Astrocyte of the hippocampus (primary cell): Measurements from ENCODE around the gene RCC2.
"Not testable (repeated sequence)": the region's sequence is repeated elsewhere in the genome, so short reads cannot be mapped to it uniquely, and the experiment has no call there.

ENCODE experiments used
- DNase-seq: peaks from one replicate; pipeline ENCODE4 v3.0.0; 2011; ENCODE audit warnings: low read depth, low spot score

Gene RCC2

DNA sequence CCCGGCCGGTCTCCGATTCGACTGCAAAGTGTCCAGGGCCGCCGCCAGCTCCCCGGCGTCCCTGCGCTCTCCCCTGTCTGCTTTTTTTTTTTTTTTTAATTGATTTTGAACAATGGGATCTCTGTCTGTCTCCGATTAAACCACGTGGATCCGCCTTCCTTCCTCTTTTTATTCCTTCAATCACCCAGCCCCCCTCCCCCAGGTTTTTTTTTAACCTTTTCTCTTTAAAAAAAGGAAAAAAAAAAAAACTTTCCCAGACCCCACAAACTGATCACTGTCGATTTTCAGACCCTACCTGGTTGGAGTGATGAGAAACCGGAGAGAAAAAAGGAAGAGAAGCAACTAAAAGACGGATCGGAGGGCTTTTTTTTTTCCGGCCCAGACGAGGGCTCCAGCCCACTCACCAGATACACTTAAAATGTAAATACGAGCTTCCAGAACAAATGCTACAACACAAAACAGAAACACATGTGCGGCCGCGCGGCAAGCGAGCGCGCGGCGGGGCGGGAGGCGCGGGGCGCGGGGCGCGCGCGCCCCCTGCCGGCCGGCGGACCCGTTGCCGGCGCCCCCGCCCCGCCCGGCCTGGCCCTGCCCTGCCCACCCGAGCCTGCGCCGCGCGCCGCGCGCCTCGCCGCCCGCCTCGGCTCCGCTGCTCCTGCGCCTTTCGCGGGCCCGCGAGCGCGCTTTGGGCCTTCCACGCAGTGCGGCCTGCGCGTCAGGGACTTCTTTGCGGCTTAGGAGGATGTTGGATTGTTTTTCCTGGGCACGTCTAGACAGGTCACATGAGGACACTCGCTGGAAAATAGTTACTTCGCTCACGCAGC is at the start of gene RCC2:
TSS of gene RCC2 (minus strand) at position 428 of the 824 bp plus-strand sequence. CDS start 1,163 bp downstream, outside the sequence.
- DNase-seq: peak; percentile 87

DNA sequence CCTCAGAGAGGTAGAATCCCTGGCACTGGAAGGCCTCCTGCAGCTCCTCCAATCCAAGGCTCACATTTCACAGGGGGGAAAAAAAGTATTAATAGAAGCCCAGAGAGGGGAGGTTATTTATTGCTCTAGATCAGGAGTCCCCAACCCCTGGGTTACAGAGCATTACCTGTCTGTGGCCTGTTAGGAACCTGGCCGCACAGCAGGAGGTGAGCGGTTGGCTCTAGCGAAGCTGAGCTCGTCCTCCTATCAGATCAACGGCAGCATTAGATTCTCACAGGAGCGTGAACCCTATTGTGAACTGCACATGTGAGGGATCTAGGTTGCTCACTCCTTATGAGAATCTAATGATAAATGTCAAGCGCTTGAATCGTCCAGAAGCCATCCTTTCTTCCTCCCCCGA is 46.8 kb upstream of the RCC2 start:
- no peak for DNase-seq

- DNase-seq: peak; percentile 31
These were observed 45.8 kb upstream of the RCC2 start for GRCh38 chr1:17485281-17485680.

DNA sequence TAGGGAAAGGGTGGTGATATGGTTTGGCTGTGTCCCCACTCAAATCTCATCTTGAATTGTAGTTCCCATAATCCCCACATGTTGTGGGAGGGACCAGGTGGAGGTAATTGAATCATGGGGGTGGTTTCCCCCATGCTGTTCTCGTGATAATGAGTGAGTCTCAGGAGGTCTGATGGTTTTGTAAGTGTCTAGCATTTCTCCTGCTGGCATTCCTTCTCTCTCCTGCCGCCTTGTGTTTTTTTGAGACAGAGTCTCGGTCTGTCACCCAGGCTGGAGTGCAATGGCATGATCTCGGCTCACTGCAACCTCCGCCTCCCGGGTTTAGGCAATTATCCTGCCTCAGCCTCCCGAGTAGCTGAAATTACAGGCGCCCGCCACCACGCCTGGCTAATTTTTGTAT is 42.5 kb upstream of the RCC2 start:
- not testable (repeated sequence) for DNase-seq

GRCh38 chr1:17480846-17481245 is 41.4 kb upstream of the RCC2 start:
- no peak for DNase-seq

GRCh38 chr1:17475752-17476151 is 36.3 kb upstream of the RCC2 start:
- DNase-seq: peak; percentile 18

DNA sequence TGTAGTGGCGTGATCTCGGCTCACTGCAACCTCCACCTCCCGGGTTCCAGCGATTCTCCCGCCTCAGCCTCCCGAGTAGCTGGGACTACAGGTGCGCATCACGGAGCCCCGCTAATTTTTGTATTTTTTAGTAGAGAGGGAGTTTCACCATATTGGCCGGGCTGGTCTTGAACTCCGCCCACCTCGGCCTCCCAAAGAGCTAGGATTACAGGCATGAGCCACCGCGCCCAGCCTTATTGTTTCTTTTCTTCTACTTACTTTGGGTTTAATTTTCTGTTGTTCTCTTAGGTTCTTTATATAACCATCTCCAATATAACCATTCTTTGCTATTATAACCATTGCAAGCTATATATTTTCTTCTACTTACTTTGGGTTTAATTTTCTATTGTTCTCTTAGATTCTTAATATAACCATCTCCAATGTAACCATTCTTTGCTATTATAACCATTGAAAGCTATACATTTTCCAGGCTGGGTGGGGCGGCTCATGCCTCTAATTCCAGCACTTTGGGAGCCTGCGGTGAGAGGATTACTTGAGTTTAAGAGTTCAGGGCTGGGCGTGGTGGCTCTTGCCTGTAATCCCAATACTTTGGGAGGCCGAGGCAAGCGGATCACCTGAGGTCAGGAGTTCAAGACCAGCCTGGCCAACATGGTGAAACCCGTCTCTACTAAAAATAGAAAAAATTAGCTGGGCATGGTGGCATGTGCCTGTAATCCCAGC is 35.5 kb upstream of the RCC2 start:
- not testable (repeated sequence) for DNase-seq

GRCh38 chr1:17472814-17473213 is 33.3 kb upstream of the RCC2 start:
- no peak for DNase-seq

- DNase-seq: no peak
These were observed 31.9 kb upstream of the RCC2 start for GRCh38 chr1:17471393-17471792.

DNA sequence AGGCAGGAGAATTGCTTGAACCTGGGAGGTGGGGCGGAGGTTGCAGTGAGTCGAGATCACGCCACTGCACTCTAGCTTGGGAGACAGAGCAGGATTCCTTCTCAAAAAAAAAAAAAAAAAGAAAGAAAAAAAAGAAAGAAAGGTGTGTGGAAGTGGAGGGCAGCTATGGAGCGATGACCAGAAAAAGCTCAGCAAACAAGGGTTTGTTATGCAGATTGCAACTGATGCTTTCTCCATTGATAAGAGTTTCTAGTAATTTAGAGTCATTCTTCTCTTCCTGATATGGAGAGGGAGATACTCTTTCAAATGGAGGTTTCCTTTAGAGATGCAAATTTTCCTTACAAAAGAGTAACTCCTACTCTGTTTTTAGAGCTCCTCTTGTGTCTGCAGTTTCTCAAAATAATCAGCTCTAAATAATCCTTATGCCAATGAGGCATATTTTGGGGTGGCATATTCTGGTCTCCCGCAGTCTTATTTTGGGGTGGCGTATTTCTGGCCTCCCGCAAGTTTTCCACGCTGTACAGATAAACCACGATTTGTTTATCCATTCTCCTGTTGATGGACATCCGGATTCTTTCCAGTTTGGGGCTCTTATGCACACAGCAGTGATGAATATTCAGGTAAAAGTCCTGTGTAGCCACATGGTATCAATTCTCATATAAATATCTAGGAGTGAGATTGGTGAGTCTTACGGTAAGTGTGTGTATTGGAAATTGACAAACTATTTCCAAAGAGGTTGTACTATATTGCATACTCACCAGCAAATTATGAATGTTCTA is 30.7 kb upstream of the RCC2 start:
- no peak for DNase-seq

- not testable (repeated sequence) for DNase-seq
These were observed 29.1 kb upstream of the RCC2 start for GRCh38 chr1:17468357-17469265.

- no peak for DNase-seq
These were observed 26.9 kb upstream of the RCC2 start for GRCh38 chr1:17466359-17466758.

GRCh38 chr1:17465228-17465627 is 25.8 kb upstream of the RCC2 start:
- no peak for DNase-seq

DNA sequence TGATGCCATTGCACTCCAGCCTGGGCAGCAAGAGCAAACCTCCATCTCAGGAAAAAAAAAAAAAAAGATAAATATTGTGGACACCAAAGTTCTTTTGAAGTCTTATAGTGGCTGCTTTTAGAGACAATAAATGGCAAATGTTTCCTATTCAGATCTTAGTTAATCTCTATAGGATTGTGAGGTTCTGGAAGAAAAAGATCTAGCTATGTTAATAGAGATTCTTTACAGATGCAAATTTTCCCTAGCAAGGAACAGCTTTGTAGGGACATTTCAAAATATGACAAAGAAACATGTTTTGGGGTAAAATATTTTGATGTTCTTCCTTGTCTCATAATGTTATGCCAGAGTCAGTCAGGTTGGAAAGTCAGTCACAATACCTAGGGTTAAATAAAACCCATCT is 24.5 kb upstream of the RCC2 start:
- no peak for DNase-seq

DNA sequence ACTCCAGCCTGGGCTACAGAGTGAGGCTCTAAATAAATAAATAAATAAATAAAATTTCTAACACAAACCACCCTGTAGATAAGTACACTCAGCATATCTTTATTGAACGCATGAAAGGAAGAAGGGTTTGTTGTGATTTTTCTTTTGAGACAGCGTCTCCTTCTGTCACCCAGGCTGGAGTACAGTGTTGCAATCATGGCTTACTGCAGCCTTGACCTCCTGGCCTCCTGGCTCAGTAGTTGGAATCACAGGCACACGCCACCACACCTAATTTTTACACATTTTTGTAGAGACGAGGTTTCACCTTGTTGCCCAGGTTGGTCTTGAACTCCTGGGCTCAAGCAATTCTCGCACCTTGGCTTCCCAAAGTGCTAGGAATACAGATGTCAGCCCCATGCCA is 23.2 kb upstream of the RCC2 start:
- no peak for DNase-seq

- peak; percentile 7 for DNase-seq
These were observed 20.7 kb upstream of the RCC2 start for GRCh38 chr1:17460219-17460618.

- DNase-seq: no peak
These were observed 19.3 kb upstream of the RCC2 start for GRCh38 chr1:17458794-17459193.

DNA sequence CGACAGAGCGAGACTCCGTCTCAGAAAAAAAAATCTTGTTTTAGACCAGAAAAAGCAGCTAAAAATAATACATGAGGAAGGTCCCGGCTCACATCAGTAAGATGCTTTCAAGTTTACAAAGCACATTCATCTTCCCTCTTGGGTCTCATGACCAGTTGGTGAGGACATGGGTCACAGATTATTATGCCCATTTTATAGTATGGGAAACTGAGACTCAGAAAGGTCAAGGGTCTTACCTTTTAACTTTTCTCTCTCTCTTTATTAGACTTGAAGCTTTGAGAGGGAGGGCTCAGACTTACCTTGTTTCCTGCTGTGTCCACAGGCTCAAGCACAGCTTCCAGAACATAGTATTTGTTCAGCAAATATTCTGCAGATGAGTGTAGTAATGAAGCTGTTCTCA is 13.2 kb upstream of the RCC2 start:
- no peak for DNase-seq

DNA sequence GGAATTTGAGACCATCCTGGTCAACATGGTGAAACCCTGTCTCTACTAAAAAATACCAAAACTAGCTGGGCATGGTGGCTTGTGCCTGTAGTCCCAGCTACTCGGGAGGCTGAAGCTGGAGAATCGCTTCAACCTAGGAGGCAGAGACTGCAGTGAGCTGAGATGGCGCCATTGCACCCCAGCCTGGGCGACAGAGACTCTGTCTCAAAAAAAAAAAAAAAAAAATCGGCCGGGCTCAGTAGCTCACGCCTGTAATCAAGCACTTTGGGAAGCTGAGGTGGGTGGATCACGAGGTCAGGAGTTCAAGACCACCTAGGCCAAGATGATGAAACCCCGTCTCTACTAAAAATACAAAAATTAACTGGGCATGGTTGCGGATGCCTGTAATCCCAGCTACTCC is 12.7 kb upstream of the RCC2 start:
- not testable (repeated sequence) for DNase-seq

GRCh38 chr1:17451731-17452130 is 12.3 kb upstream of the RCC2 start:
- peak; percentile 58 for DNase-seq

GRCh38 chr1:17447501-17447992 is 8.1 kb upstream of the RCC2 start:
- DNase-seq: no peak
